Keratinocyte (primary cell): ENCODE measurements around the gene DEUP1.

ENCODE experiments used
- CTCF ChIP-seq, 3 experiments: IDR thresholded peaks in 1 of 3; conservative IDR thresholded peaks in 1 of 3; optimal IDR thresholded peaks in 1 of 3; 2 replicates in 2 of 3; 3 replicates in 1 of 3; pipeline versions ENCODE3 to v1.5.1; 2011; ENCODE audit warnings: low read length in 3 of 3, mild to moderate bottlenecking in 3 of 3, moderate library complexity in 2 of 3, control low read depth in 1 of 3, inconsistent platforms in 1 of 3; ENCODE audit not compliant: insufficient read depth in 2 of 3; ENCODE audit errors: extremely low read depth in 1 of 3
- EZH2 ChIP-seq: IDR thresholded peaks from one replicate; pipeline ENCODE4 v1.6.1; 2012; ENCODE audit warnings: inconsistent platforms, mild to moderate bottlenecking, low read length, moderate library complexity

GRCh38 chr11:93485983-93486382, 155.4 kb downstream of the DEUP1 start:
- TF ChIP-seq CTCF (optimal IDR thresholded peaks at IDR 0.05 in 1 of 3, IDR thresholded peaks at IDR 0.05 in 1 of 3, conservative IDR thresholded peaks at IDR 0.05 in 1 of 3; ENCODE audit: extremely low read depth in 1 of 3, insufficient read depth in 2 of 3, low read length in 3 of 3) (no peak), EZH2 (no peak)
